Fibroblast of lung (primary cell): ENCODE measurements around the gene RAB11FIP5. TPM values are rescaled to one million over a fixed set of nuclear protein-coding genes. Genes with fewer than 3 reads are reported as not detected.

Experiments used
- DNase-seq, 2 donors: peaks; one replicate each; pipeline versions ENCODE4 v3.0.0 to v3.0.0-alpha.2; 2010; ENCODE audit warnings: low read depth in 2 of 2
- H2AFZ ChIP-seq: 2 replicates; pipeline ENCODE4 v1.5.1; 2012; ENCODE audit warnings: low read length, control low read depth, inconsistent platforms
- H3K27ac ChIP-seq: 2 replicates; pipeline ENCODE4 v1.5.1; 2011; ENCODE audit warnings: low read length, control low read depth; ENCODE audit not compliant: insufficient read depth
- H3K27me3 ChIP-seq: 2 replicates; pipeline ENCODE4 v1.5.1; 2011; ENCODE audit warnings: mild to moderate bottlenecking, low read length; ENCODE audit not compliant: control insufficient read depth, insufficient read depth
- H3K36me3 ChIP-seq: 2 replicates; pipeline ENCODE4 v1.5.1; 2011; ENCODE audit warnings: low read length; ENCODE audit not compliant: control insufficient read depth, insufficient read depth
- H3K4me1 ChIP-seq: 2 replicates; pipeline ENCODE4 v1.5.1; 2011; ENCODE audit warnings: low read length; ENCODE audit not compliant: control insufficient read depth, insufficient read depth; ENCODE audit errors: extremely low read depth
- H3K4me2 ChIP-seq: 2 replicates; pipeline ENCODE4 v1.5.1; 2011; ENCODE audit warnings: low read length, control low read depth; ENCODE audit not compliant: insufficient read depth; ENCODE audit errors: extremely low read depth
- H3K4me3 ChIP-seq, 4 experiments: fragments of 200-600 bp in 1 of 4; sonication (generic) in 1 of 4; replicated peaks in 1 of 4; 2 replicates each; pipeline ENCODE4 v1.5.1; 2011 to 2016; ENCODE audit warnings: low read length in 4 of 4, low read depth in 3 of 4, mild to moderate bottlenecking in 3 of 4, control low read depth in 2 of 4, inconsistent platforms in 1 of 4, mixed read lengths in 1 of 4; ENCODE audit not compliant: insufficient read depth in 1 of 4; ENCODE audit errors: control extremely low read depth in 1 of 4
- H3K79me2 ChIP-seq: 2 replicates; pipeline ENCODE4 v1.5.1; 2012; ENCODE audit warnings: mild to moderate bottlenecking, low read length, inconsistent platforms; ENCODE audit not compliant: control insufficient read depth, insufficient read depth
- H3K9ac ChIP-seq: 2 replicates; pipeline ENCODE4 v1.5.1; 2011; ENCODE audit warnings: mild to moderate bottlenecking, low read length, control low read depth; ENCODE audit not compliant: insufficient read depth
- H3K9me3 ChIP-seq: 2 replicates; pipeline ENCODE4 v1.5.1; 2012; ENCODE audit warnings: low read depth, low read length; ENCODE audit not compliant: control insufficient read depth, insufficient read depth
- H4K20me1 ChIP-seq: 2 replicates; pipeline ENCODE4 v1.5.1; 2011; ENCODE audit warnings: low read length; ENCODE audit not compliant: control insufficient read depth, insufficient read depth; ENCODE audit errors: extremely low read depth
- EZH2 ChIP-seq: IDR thresholded peaks from 2 replicates; pipeline ENCODE4 v1.5.1; 2012; ENCODE audit warnings: low read length, control low read depth, mild to moderate bottlenecking; ENCODE audit errors: missing control alignments
- polyA plus RNA-seq, 2 donors: library from polyadenylated mRNA; depleted of rRNA in 1 of 2; stranded (reverse) in 1 of 2; unstranded in 1 of 2; fragments of >200 nt; gene quantifications; 2 replicates each; pipeline ENCODE4 v1.2.1, GENCODE V29; 2011 to 2012; ENCODE audit warnings: missing spikeins in 1 of 2
- total RNA-seq: library from RNA; depleted of rRNA; stranded (reverse); fragments of >200 nt; gene quantifications from 2 replicates; pipeline ENCODE4 v1.2.1, GENCODE V29; 2014
- TF ChIP-seq, protein P1 (sequence below), 2 donors: IDR thresholded peaks in 1 of 2; conservative IDR thresholded peaks in 1 of 2; 1 replicate in 1 of 2; 2 replicates in 1 of 2; pipeline ENCODE4 v1.5.1; 2011 to 2012; ENCODE audit warnings: low read length in 2 of 2, control low read depth in 1 of 2, inconsistent platforms in 1 of 2, low read depth in 1 of 2, mild to moderate bottlenecking in 1 of 2

The RAB11FIP5 gene
- total and polyA plus RNA-seq, 2 donors (not counting 1 experiment from before 2014, with no cell fraction given), result 27.7 to 35.0 TPM

DNA sequence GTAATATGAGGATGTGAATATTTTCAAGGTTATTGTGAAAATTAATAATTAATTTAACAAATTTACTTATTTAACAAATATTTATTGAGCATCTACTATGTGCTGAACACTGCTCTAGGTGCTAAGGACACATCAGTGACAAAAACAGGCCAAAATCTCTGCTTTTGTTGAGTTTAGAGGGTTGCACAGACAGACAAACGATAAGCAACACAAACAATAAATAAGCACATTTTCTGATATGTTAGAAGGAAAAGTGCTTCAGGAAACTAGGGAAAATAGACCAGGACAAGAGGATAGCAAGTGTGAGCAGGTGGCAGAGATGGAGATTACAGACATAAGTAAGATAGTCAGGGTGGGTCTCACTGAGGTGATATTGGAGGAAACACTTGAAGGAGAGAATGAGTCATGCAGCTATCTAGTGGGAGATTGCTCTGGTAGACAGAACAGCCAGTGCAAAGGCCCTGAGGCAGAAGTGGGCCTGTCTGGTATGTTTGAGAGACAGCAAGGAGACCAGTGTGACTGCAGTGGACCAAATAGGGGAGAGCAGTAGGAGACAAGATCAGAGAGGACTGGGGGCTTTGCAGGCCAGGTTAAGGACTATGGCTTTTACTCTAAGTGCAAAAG is 79.5 kb downstream of the RAB11FIP5 start:
- Histone ChIP-seq H3K79me2 (no peaks in the 10 kb centered on the region), H3K4me3 (no peak overlapping the region), H3K9ac (no peak overlapping the region), H2AFZ (no peak overlapping the region), H4K20me1 (no peaks in the 10 kb centered on the region), H3K9me3 (no peaks in the 10 kb centered on the region), H3K4me2 (no peak overlapping the region), H3K27ac (no peak overlapping the region), H3K4me1 (no peaks in the 10 kb centered on the region), H3K27me3 (no peaks in the 10 kb centered on the region), H3K36me3 (no peaks in the 10 kb centered on the region)
- TF ChIP-seq, protein P1, sequence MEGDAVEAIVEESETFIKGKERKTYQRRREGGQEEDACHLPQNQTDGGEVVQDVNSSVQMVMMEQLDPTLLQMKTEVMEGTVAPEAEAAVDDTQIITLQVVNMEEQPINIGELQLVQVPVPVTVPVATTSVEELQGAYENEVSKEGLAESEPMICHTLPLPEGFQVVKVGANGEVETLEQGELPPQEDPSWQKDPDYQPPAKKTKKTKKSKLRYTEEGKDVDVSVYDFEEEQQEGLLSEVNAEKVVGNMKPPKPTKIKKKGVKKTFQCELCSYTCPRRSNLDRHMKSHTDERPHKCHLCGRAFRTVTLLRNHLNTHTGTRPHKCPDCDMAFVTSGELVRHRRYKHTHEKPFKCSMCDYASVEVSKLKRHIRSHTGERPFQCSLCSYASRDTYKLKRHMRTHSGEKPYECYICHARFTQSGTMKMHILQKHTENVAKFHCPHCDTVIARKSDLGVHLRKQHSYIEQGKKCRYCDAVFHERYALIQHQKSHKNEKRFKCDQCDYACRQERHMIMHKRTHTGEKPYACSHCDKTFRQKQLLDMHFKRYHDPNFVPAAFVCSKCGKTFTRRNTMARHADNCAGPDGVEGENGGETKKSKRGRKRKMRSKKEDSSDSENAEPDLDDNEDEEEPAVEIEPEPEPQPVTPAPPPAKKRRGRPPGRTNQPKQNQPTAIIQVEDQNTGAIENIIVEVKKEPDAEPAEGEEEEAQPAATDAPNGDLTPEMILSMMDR (conservative IDR thresholded peaks at IDR 0.05 in 1 of 2, IDR thresholded peaks at IDR 0.05 in 1 of 2; ENCODE audit: low read depth in 1 of 2, low read length in 2 of 2), result no peak
- no peak for TF ChIP-seq EZH2
- no peak for DNase-seq

DNA sequence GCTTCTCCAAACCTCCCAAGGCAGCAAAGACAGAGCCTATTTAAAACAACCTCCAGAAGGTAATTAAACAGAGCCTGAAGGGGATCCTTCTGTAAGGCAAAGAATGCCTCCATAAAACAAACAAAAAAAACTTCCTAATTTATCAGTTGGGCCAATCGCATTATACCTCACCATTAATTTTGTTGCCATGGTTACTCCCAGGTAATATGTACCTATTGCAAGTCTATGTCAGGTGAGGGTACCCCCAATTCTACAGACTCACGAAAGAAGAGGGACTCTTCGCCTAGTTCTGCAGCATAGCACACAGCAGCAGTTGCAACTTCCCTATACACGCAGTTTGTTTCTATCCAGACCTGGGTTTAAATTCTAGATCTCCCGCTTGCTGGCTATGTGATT is 80.0 kb downstream of the RAB11FIP5 start:
- no peak overlapping the region for H3K4me2 ChIP-seq
- no peak for TF ChIP-seq EZH2
- TF ChIP-seq, protein P1 (conservative IDR thresholded peaks at IDR 0.05 in 1 of 2, IDR thresholded peaks at IDR 0.05 in 1 of 2; ENCODE audit: low read depth in 1 of 2, low read length in 2 of 2), result no peak
- H3K36me3 ChIP-seq, result no peaks in the 10 kb centered on the region
- H3K9ac ChIP-seq, result no peak overlapping the region
- no peaks in the 10 kb centered on the region for H3K79me2 ChIP-seq
- H3K4me3 ChIP-seq, result no peak overlapping the region
- H3K9me3 ChIP-seq, result no peaks in the 10 kb centered on the region
- H3K27ac ChIP-seq, result no peak overlapping the region
- no peaks in the 10 kb centered on the region for H4K20me1 ChIP-seq
- H3K27me3 ChIP-seq, result no peaks in the 10 kb centered on the region
- H3K4me1 ChIP-seq, result no peaks in the 10 kb centered on the region
- no peak overlapping the region for H2AFZ ChIP-seq
- no peak for DNase-seq

DNA sequence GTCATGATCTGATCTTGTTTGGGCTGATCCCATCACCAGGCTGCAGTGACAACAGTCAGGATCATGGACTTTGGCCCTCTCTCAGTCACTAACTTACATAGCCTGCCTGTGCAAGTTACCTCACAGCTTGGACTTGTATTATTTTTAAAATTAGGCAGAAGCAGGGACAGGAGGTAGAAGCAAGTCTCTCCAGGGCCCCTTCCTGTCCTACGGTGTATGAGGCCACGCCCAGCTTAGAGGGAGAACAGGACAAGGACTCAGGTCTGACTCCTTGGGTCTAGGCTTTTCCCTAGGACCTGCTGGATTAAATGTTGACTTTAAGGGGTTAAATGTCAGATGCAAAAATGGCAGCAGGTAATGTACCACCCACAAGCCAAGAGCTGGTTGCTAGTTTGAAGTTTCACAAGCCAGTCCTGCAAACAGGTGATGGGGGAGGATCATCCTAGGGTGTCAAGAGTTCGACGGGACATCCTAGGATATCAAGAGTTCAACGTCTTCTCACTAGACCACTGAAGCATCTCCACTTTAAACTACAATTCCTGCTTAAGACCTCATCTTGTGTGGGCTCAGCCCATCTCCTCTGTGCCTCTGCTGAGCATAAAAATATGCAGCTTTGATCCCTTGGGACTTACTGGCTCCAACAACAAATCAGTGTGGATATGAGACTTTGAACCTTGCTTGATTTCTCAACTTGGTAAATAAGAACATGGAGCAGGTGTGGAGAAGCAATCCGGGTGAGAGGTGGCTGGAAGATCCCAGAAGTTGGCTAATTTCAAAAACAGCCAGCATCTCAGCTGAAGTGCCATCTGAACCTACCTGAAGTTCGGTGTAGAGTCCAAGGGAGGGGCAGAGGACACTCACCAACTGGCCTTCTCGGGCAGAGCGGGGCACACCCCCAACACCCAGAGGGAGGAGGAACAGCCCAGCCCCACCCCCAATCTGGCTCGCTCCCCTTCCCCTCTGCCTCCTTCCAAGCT is 80.7 kb downstream of the RAB11FIP5 start:
- H3K27me3 ChIP-seq, result no peaks in the 10 kb centered on the region
- no peak overlapping the region for H3K27ac ChIP-seq
- DNase-seq, result no peak

More for the DNA sequence above, 80.7 kb downstream of the RAB11FIP5 start:
- TF ChIP-seq EZH2, result no peak
- TF ChIP-seq, protein P1 (conservative IDR thresholded peaks at IDR 0.05 in 1 of 2, IDR thresholded peaks at IDR 0.05 in 1 of 2; ENCODE audit: low read depth in 1 of 2, low read length in 2 of 2), result no peak
- H4K20me1 ChIP-seq, result no peaks in the 10 kb centered on the region
- no peak overlapping the region for H3K4me3 ChIP-seq
- H3K4me2 ChIP-seq, result no peak overlapping the region
- H3K4me1 ChIP-seq, result no peaks in the 10 kb centered on the region
- H3K79me2 ChIP-seq, result no peaks in the 10 kb centered on the region
- no peaks in the 10 kb centered on the region for H3K36me3 ChIP-seq
- no peak overlapping the region for H2AFZ ChIP-seq
- no peak overlapping the region for H3K9ac ChIP-seq
- H3K9me3 ChIP-seq, result no peaks in the 10 kb centered on the region
